GM04503 (cell line): ENCODE results near the gene FLYWCH2.
"Not testable (repeated sequence)": the region's sequence is repeated elsewhere in the genome, so short reads cannot be mapped to it uniquely, and the experiment has no call there.

Experiments
- DNase-seq: peaks from one replicate; pipeline ENCODE4 v3.0.0-alpha.2; 2012; ENCODE audit warnings: low read depth

Gene FLYWCH2

DNA sequence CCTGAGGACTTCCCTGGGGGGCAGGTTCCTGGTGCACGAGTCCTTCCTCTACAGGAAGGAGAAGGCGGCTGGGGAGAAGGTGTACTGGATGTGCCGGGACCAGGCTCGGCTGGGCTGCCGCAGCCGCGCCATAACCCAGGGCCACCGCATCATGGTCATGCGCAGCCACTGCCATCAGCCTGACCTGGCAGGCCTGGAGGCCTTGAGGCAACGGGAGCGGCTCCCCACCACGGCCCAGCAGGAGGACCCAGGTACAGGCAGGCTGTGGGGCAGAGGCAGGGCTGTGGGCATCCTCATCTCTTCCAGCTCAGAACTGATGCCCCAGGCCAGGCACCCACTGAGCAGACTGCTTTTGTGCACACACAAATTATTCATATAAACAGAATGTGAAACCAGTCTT, 55.2 kb downstream of the FLYWCH2 start:
- DNase-seq = no peak

DNA sequence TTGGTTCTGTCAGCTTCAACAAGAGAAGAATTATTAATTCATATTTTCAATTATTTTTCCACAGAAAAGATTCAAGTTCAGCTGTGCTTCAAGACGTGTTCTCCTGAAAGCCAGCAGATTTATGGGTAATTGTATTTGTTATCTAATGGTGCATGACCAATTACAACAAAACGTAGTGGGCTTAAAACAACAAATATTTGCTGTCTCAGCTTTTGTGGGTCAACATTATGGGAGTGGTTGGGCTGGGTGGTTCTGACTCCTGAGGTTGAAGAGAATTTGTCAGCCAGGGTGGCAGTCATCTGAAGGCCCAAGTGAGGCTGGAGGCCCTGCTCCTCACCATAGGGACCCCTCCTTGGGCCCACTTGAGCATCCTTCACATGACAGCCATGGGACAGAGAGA, 57.0 kb downstream of the FLYWCH2 start:
- no peak for DNase-seq

DNA sequence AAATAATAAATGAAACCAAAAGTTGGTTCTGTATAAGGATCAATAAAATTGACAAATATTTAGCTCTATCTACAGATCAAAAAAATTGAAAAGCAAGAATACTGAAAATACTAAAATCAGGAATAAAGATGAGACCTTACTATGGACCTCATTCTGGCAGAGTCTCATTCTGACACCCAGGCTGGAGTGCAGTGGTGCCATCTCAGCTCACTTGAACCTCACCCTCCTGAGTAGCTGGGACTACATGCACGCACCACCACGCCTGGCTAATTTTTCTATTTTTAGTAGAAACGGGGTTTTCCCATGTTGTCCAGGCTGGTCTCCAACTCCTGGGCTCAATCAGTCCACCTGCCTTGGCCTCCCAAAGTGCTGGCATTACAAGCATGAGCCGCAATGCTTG, 59.0 kb downstream of the FLYWCH2 start:
- no peak for DNase-seq

DNA sequence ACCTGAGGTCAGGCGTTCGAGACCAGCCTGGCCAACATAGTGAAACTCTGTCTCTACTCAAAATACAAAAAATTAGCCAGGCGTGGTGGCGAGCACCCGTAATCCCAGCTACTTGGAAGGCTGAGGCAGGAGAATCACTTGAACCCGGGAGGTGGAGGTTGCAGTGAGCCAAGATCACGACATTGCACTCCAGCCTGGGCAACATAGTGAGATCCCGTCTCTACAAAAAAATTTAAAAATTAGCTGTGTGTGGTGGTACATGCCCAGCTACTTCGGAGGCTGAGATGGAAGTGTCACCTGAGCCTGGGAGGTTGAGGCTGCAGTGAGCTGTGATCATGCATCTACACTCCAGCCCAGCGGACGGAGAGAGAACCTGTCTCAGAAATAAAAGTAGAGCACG, 60.7 kb downstream of the FLYWCH2 start:
- not testable (repeated sequence) for DNase-seq

DNA sequence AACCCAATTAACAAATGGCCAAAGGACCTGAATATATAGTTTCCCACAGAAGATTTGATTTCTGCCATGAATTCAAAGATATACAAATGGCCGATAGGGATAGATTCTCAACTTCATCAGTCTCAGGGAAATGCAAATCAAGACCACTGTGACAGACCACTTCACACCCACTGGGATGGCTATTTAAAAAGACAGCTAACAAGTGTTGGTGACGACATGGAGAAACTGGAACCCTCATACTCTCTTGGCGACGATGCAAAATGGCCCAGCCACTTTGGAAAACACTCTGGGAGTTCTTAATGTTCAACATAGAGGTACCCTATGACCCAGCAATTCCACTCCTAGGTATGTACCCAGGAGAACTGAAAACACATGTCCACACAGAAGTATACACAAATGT, 63.6 kb downstream of the FLYWCH2 start:
- DNase-seq = no peak
